OCI-LY3 (cell line): Measurements from ENCODE around the gene METTL1.

ENCODE experiments used
- H2AFZ ChIP-seq: fragments of 200-600, 300-600 bp; shearing (Covaris generic); 2 replicates; pipeline ENCODE4 v1.6.0; 2014; ENCODE audit warnings: antibody characterized with exemption, low read depth, low read length
- H3K27ac ChIP-seq: fragments of 200-600, 300-600 bp; sonication (generic); 2 replicates; pipeline ENCODE4 v1.5.1; 2014; ENCODE audit warnings: mild to moderate bottlenecking, low read length, moderate library complexity, mixed read lengths
- H3K27me3 ChIP-seq: fragments of 200-600, 300-600 bp; sonication (generic); 2 replicates; pipeline ENCODE4 v1.6.1; 2014; ENCODE audit warnings: low read depth, low read length, mixed read lengths
- H3K36me3 ChIP-seq: fragments of 200-600, 300-600 bp; sonication (generic); replicated peaks from 2 replicates; pipeline ENCODE3; 2014; ENCODE audit warnings: low read depth, low read length, mixed read lengths
- H3K4me1 ChIP-seq: fragments of 300-600, 200-600 bp; sonication (generic); 2 replicates; pipeline ENCODE4 v1.6.1; 2014; ENCODE audit warnings: low read length, mixed read lengths
- H3K4me2 ChIP-seq: fragments of 200-600, 300-600 bp; sonication (generic); 2 replicates; pipeline ENCODE4 v1.6.1; 2014; ENCODE audit warnings: low read length, mixed read lengths
- H3K4me3 ChIP-seq: fragments of 300-600, 200-600 bp; sonication (generic); 2 replicates; pipeline ENCODE4 v1.5.1; 2014; ENCODE audit warnings: antibody characterized with exemption, mild to moderate bottlenecking, low read length, moderate library complexity
- H3K79me2 ChIP-seq: fragments of 300-600, 200-600 bp; shearing (Covaris generic); 2 replicates; pipeline ENCODE4 v1.6.1; 2014; ENCODE audit warnings: mild to moderate bottlenecking, low read length, mixed read lengths
- H3K9ac ChIP-seq: fragments of 300-600, 200-600 bp; shearing (Covaris generic); 2 replicates; pipeline ENCODE4 v1.6.0; 2014; ENCODE audit warnings: mild to moderate bottlenecking, low read length, moderate library complexity
- H3K9me3 ChIP-seq: fragments of 200-600, 300-600 bp; shearing (Covaris generic); 2 replicates; pipeline ENCODE4 v1.6.1; 2014; ENCODE audit warnings: low read length, mixed read lengths; ENCODE audit not compliant: insufficient read depth
- H4K20me1 ChIP-seq: fragments of 200-600, 300-600 bp; sonication (generic); 2 replicates; pipeline ENCODE4 v1.6.1; 2016; ENCODE audit warnings: low read length, mixed read lengths; ENCODE audit not compliant: insufficient read depth
- CTCF ChIP-seq: fragments of 200-600, 300-600 bp; sonication (generic); IDR thresholded peaks from 2 replicates; pipeline ENCODE4 v1.5.1; 2014; ENCODE audit warnings: antibody characterized with exemption, low read length, low read depth
- EZH2phosphoT487 ChIP-seq: fragments of 200-600 bp; shearing (Covaris generic); IDR thresholded peaks from 2 replicates; pipeline ENCODE4 v1.6.1; 2018; ENCODE audit warnings: antibody characterized with exemption, mixed run types, low read depth

The METTL1 gene

GRCh38 chr12:57755454-57756372 lies 16.2 kb downstream of the METTL1 start:
- Histone ChIP-seq H2AFZ (no peak overlapping the region), H3K36me3 (peaks cover 41% of the 10 kb centered on the region), H3K79me2 (peaks cover 57% of the 10 kb centered on the region), H3K9ac (peak overlapping the region; percentile 94), H3K4me2 (peak overlapping the region; percentile 99), H3K4me3 (peak overlapping the region; percentile 82), H3K9me3 (no peaks in the 10 kb centered on the region), H3K4me1 (peaks cover 30% of the 10 kb centered on the region), H3K27ac (peak overlapping the region; percentile 92), H4K20me1 (peaks cover 19% of the 10 kb centered on the region), H3K27me3 (no peaks in the 10 kb centered on the region)
- TF ChIP-seq EZH2phosphoT487, result no peak
- TF ChIP-seq CTCF, result no peak

DNA sequence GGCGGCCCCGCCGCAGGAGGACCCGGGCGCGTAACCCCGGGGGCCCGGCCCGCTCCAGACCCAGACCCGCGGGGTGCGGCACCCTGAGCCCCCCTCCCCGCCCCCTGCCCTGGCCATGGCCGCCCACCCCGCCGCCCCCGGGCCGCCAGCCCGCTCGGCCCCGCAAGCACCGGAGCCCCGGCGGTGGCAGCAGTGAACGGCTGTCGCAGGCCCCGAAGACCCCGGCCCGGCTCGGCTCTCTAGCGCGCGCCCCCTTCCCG lies 16.8 kb downstream of the METTL1 start:
- H3K4me1 ChIP-seq, result peaks cover 32% of the 10 kb centered on the region
- peaks cover 13% of the 10 kb centered on the region for H4K20me1 ChIP-seq
- no peaks in the 10 kb centered on the region for H3K9me3 ChIP-seq
- no peak overlapping the region for H2AFZ ChIP-seq
- H3K36me3 ChIP-seq, result peaks cover 42% of the 10 kb centered on the region
- H3K27ac ChIP-seq, result peak overlapping the region; percentile 92; the same call in 1 of the 2 replicates
- peaks cover 62% of the 10 kb centered on the region for H3K79me2 ChIP-seq
- TF ChIP-seq EZH2phosphoT487, result no peak
- TF ChIP-seq CTCF, result no peak
- H3K27me3 ChIP-seq, result no peaks in the 10 kb centered on the region
- H3K4me3 ChIP-seq, result peak overlapping the region; percentile 82
- peak overlapping the region; percentile 94 for H3K9ac ChIP-seq
- peak overlapping the region; percentile 99 for H3K4me2 ChIP-seq

DNA sequence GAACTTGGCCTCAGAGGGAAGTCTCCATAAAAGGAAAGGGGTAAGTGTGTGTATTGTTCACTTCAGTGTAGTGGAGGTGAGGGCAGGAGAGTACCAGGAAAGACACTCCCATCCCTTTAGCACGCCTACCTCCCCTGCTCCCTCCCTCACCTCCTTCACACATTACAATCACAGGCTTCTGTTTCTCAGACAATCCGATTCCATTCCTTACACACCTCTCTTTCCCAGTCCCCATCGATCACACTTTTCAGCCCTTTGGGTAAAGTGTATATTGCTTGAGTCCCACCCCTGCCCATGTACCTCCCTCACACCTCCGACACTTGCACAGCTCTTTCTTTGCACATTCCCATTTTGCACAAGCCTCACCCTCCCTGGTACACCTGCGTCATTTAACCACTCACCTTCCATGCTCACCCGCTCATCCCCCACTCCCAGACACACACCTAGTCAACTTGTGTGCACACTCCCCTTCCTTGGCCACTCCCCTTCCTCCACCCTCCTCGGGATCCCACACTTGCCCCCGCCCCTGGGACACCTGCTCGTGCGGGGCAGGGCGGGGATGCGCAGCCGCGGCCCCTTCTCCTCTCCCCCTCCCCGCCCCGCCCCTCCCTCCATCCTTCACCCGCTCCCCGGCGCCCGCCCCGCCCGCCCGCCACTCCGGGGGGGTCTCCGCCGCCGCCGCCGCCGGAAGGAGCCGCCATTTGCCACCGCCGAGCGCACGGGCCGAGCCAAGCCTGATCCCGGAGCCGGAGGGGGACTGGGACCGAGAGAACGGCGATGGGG lies 17.3 kb downstream of the METTL1 start, which contains the start of gene MARCHF9:
Gene MARCHF9 (plus strand): TSS at position 693 of the 783 bp plus-strand sequence. CDS start 426 bp downstream, outside the sequence.
- peaks cover 62% of the 10 kb centered on the region for H3K79me2 ChIP-seq
- H3K4me3 ChIP-seq, result peak within 1 kb of the TSS; percentile 82
- H3K27ac ChIP-seq, result peak within 1 kb of the TSS; percentile 92
- H4K20me1 ChIP-seq, result peaks cover 8% of the 10 kb centered on the region
- H3K36me3 ChIP-seq, result peaks cover 38% of the 10 kb centered on the region
- H3K9me3 ChIP-seq, result no peaks in the 10 kb centered on the region
- no peak within 1 kb of the TSS for H2AFZ ChIP-seq
- no peak for TF ChIP-seq CTCF
- no peak for TF ChIP-seq EZH2phosphoT487
- H3K4me1 ChIP-seq, result peaks cover 32% of the 10 kb centered on the region
- peak within 1 kb of the TSS; percentile 99 for H3K4me2 ChIP-seq
- peak within 1 kb of the TSS; percentile 94 for H3K9ac ChIP-seq
- no peaks in the 10 kb centered on the region for H3K27me3 ChIP-seq

- Histone ChIP-seq H3K36me3 (peaks cover 40% of the 10 kb centered on the region), H3K27ac (no peak overlapping the region), H2AFZ (no peak overlapping the region)
Observed at GRCh38 chr12:57753756-57754337, 18.1 kb downstream of the METTL1 start.

More at GRCh38 chr12:57753756-57754337, 18.1 kb downstream of the METTL1 start:
- Histone ChIP-seq H4K20me1 (0 out of 2 replicates have a peak, but pooled peaks cover 2% of the 10 kb centered on the region), H3K4me3 (peak overlapping the region; percentile 82), H3K9ac (no peak overlapping the region), H3K79me2 (peaks cover 64% of the 10 kb centered on the region), H3K9me3 (no peaks in the 10 kb centered on the region), H3K4me2 (peak overlapping the region; percentile 62), H3K4me1 (peaks cover 32% of the 10 kb centered on the region), H3K27me3 (no peaks in the 10 kb centered on the region)
- no peak for TF ChIP-seq EZH2phosphoT487
